HEK293 (cell line): ENCODE results near the gene PDHX.

Experiments
- GFI1B ChIP-seq: fragments of 450-650 bp; formaldehyde crosslinking; IDR thresholded peaks from 2 replicates; pipeline ENCODE4 v1.5.1; 2016; ENCODE audit warnings: missing biosample characterization, missing genetic modification characterization
- HOXC10 ChIP-seq: sonication (generic); formaldehyde crosslinking; IDR thresholded peaks from 2 replicates; pipeline ENCODE4 v1.8.1; 2023; ENCODE audit warnings: mild to moderate bottlenecking, missing genetic modification reagents
- KLF17 ChIP-seq: fragments of 450-650 bp; formaldehyde crosslinking; IDR thresholded peaks from 2 replicates; pipeline ENCODE4 v1.5.1; 2016; ENCODE audit warnings: missing biosample characterization, missing genetic modification characterization
- KLF7 ChIP-seq: fragments of 450-650 bp; formaldehyde crosslinking; IDR thresholded peaks from 2 replicates; pipeline ENCODE4 v1.5.1; 2016; ENCODE audit warnings: missing biosample characterization, missing genetic modification characterization, borderline replicate concordance
- PRDM6 ChIP-seq: fragments of 450-650 bp; formaldehyde crosslinking; IDR thresholded peaks from 2 replicates; pipeline ENCODE4 v1.5.1; 2017; ENCODE audit warnings: missing biosample characterization, missing genetic modification characterization
- TCF7L2 ChIP-seq: IDR thresholded peaks from 2 replicates; pipeline ENCODE4 v1.6.1; 2011; ENCODE audit warnings: low read depth, mild to moderate bottlenecking, inconsistent platforms, low read length, moderate library complexity, borderline replicate concordance
- ZBTB10 ChIP-seq: fragments of 450-650 bp; formaldehyde crosslinking; IDR thresholded peaks from 2 replicates; pipeline ENCODE4 v1.5.1; 2016; ENCODE audit warnings: missing biosample characterization, missing genetic modification characterization
- ZNF146 ChIP-seq: fragments of 450-650 bp; formaldehyde crosslinking; IDR thresholded peaks from 2 replicates; pipeline ENCODE4 v1.5.1; 2016; ENCODE audit warnings: missing biosample characterization, missing genetic modification characterization
- ZNF221 ChIP-seq: fragments of 450-650 bp; formaldehyde crosslinking; IDR thresholded peaks from 2 replicates; pipeline ENCODE4 v1.5.1; 2017; ENCODE audit warnings: missing biosample characterization, missing genetic modification characterization, borderline replicate concordance
- ZNF366 ChIP-seq: fragments of 450-650 bp; formaldehyde crosslinking; conservative IDR thresholded peaks from 2 replicates; pipeline ENCODE4 v1.5.1; 2016; ENCODE audit warnings: missing biosample characterization, missing genetic modification characterization
- ZNF398 ChIP-seq: fragments of 450-650 bp; formaldehyde crosslinking; IDR thresholded peaks from 2 replicates; pipeline ENCODE4 v1.5.1; 2017; ENCODE audit warnings: missing biosample characterization, missing genetic modification characterization
- ZNF416 ChIP-seq: fragments of 450-650 bp; formaldehyde crosslinking; IDR thresholded peaks from 2 replicates; pipeline ENCODE4 v1.5.1; 2016; ENCODE audit warnings: missing biosample characterization, missing genetic modification characterization
- ZNF530 ChIP-seq: fragments of 450-650 bp; formaldehyde crosslinking; IDR thresholded peaks from 2 replicates; pipeline ENCODE4 v1.5.1; 2016; ENCODE audit warnings: low read depth, missing biosample characterization, missing genetic modification characterization
- ZSCAN18 ChIP-seq: fragments of 450-650 bp; formaldehyde crosslinking; IDR thresholded peaks from 2 replicates; pipeline ENCODE4 v1.5.1; 2016; ENCODE audit warnings: missing biosample characterization, missing genetic modification characterization
- TF ChIP-seq, protein P1 (sequence below): fragments of 450-650 bp; formaldehyde crosslinking; IDR thresholded peaks from 2 replicates; pipeline ENCODE4 v1.5.1; 2016; ENCODE audit warnings: missing biosample characterization, missing genetic modification characterization
- TF ChIP-seq, protein P2 (sequence below): fragments of 450-650 bp; formaldehyde crosslinking; IDR thresholded peaks from 2 replicates; pipeline ENCODE4 v1.5.1; 2017; ENCODE audit warnings: missing biosample characterization, mild to moderate bottlenecking, missing genetic modification characterization, moderate library complexity
- TF ChIP-seq, protein P3 (sequence below): fragments of 450-650 bp; formaldehyde crosslinking; IDR thresholded peaks from 2 replicates; pipeline ENCODE4 v1.5.1; 2016; ENCODE audit warnings: missing biosample characterization, missing genetic modification characterization
- TF ChIP-seq, protein P4 (sequence below): fragments of 450-650 bp; formaldehyde crosslinking; IDR thresholded peaks from 2 replicates; pipeline ENCODE4 v1.5.1; 2016; ENCODE audit warnings: missing biosample characterization, missing genetic modification characterization

The PDHX gene

GRCh38 chr11:34916015-34916842 lies at the start of gene PDHX, which contains the start of gene APIP (continued):
- TF ChIP-seq, protein P1, sequence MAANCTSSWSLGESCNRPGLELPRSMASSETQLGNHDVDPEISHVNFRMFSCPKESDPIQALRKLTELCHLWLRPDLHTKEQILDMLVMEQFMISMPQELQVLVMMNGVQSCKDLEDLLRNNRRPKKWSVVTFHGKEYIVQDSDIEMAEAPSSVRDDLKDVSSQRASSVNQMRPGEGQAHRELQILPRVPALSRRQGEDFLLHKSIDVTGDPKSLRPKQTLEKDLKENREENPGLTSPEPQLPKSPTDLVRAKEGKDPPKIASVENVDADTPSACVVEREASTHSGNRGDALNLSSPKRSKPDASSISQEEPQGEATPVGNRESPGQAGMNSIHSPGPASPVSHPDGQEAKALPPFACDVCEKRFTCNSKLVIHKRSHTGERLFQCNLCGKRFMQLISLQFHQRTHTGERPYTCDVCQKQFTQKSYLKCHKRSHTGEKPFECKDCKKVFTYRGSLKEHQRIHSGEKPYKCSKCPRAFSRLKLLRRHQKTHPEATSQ (tag by site-specific recombination) = peak; percentile 72; the same call in 1 of the 2 replicates
- no peak for TF ChIP-seq ZNF146
- TF ChIP-seq, protein P2, sequence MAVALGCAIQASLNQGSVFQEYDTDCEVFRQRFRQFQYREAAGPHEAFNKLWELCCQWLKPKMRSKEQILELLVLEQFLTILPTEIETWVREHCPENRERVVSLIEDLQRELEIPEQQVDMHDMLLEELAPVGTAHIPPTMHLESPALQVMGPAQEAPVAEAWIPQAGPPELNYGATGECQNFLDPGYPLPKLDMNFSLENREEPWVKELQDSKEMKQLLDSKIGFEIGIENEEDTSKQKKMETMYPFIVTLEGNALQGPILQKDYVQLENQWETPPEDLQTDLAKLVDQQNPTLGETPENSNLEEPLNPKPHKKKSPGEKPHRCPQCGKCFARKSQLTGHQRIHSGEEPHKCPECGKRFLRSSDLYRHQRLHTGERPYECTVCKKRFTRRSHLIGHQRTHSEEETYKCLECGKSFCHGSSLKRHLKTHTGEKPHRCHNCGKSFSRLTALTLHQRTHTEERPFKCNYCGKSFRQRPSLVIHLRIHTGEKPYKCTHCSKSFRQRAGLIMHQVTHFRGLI (tag by site-specific recombination) = peak; percentile 53; the same call in 1 of the 2 replicates
- TF ChIP-seq ZSCAN18 (tag by site-specific recombination) = no peak
- TF ChIP-seq ZNF416 (tag by site-specific recombination) = no peak
- TF ChIP-seq PRDM6 (tag by site-specific recombination) = no peak
- no peak for TF ChIP-seq ZBTB10 (tag by site-specific recombination)
- TF ChIP-seq, protein P3, sequence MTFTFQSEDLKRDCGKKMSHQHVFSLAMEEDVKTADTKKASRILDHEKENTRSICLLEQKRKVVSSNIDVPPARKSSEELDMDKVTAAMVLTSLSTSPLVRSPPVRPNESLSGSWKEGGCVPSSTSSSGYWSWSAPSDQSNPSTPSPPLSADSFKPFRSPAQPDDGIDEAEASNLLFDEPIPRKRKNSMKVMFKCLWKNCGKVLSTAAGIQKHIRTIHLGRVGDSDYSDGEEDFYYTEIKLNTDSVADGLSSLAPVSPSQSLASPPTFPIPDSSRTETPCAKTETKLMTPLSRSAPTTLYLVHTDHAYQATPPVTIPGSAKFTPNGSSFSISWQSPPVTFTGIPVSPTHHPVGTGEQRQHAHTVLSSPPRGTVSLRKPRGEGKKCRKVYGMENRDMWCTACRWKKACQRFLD (tag by site-specific recombination) = 0 out of 2 replicates have a peak, but pooled peaks have one; percentile 17
- TF ChIP-seq HOXC10 (CRISPR knock-in tag) = no peak
- TF ChIP-seq KLF7 (tag by site-specific recombination) = 0 out of 2 replicates have a peak, but pooled peaks have one; percentile 25
- TF ChIP-seq ZNF221 (tag by site-specific recombination) = no peak
- TF ChIP-seq ZNF398 = no peak
- TF ChIP-seq KLF17 (tag by site-specific recombination) = no peak
- no peak for TF ChIP-seq TCF7L2
- TF ChIP-seq ZNF530 (tag by site-specific recombination) = no peak
- no peak for TF ChIP-seq ZNF366 (tag by site-specific recombination)
- TF ChIP-seq, protein P4, sequence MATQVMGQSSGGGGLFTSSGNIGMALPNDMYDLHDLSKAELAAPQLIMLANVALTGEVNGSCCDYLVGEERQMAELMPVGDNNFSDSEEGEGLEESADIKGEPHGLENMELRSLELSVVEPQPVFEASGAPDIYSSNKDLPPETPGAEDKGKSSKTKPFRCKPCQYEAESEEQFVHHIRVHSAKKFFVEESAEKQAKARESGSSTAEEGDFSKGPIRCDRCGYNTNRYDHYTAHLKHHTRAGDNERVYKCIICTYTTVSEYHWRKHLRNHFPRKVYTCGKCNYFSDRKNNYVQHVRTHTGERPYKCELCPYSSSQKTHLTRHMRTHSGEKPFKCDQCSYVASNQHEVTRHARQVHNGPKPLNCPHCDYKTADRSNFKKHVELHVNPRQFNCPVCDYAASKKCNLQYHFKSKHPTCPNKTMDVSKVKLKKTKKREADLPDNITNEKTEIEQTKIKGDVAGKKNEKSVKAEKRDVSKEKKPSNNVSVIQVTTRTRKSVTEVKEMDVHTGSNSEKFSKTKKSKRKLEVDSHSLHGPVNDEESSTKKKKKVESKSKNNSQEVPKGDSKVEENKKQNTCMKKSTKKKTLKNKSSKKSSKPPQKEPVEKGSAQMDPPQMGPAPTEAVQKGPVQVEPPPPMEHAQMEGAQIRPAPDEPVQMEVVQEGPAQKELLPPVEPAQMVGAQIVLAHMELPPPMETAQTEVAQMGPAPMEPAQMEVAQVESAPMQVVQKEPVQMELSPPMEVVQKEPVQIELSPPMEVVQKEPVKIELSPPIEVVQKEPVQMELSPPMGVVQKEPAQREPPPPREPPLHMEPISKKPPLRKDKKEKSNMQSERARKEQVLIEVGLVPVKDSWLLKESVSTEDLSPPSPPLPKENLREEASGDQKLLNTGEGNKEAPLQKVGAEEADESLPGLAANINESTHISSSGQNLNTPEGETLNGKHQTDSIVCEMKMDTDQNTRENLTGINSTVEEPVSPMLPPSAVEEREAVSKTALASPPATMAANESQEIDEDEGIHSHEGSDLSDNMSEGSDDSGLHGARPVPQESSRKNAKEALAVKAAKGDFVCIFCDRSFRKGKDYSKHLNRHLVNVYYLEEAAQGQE (tag by site-specific recombination) = no peak
- TF ChIP-seq GFI1B (tag by site-specific recombination) = no peak; the same call in 1 of the 2 replicates
